NCI-H2196 treated with DMSO at 0.1 percent for 48 hours (cell line): ENCODE measurements around the gene HECW1.
"Not testable (repeated sequence)": the region's sequence is repeated elsewhere in the genome, so short reads cannot be mapped to it uniquely, and the experiment has no call there.

ENCODE experiments used
- DNase-seq: peaks from one replicate; lab custom pipeline; 2025; ENCODE audit not compliant: unreplicated experiment; lab: John Stamatoyannopoulos, UW

HECW1 gene

GRCh38 chr7:43345696-43346095, 233.2 kb downstream of the HECW1 start:
- DNase-seq: not testable (repeated sequence)

- no peak for DNase-seq
These were observed 239.2 kb downstream of the HECW1 start for GRCh38 chr7:43351683-43352082.

- DNase-seq: no peak
These were observed 241.5 kb downstream of the HECW1 start for GRCh38 chr7:43353902-43354301.

GRCh38 chr7:43362652-43363034, 250.2 kb downstream of the HECW1 start:
- DNase-seq: no peak

- DNase-seq: no peak
These were observed 250.8 kb downstream of the HECW1 start for GRCh38 chr7:43363035-43363791.

GRCh38 chr7:43364391-43364790, 251.9 kb downstream of the HECW1 start:
- no peak for DNase-seq

GRCh38 chr7:43372676-43373355, 260.4 kb downstream of the HECW1 start:
- DNase-seq: no peak

- no peak for DNase-seq
These were observed 264.9 kb downstream of the HECW1 start for GRCh38 chr7:43377196-43377960.

- no peak for DNase-seq
These were observed 266.8 kb downstream of the HECW1 start for GRCh38 chr7:43379210-43379609.

GRCh38 chr7:43384616-43385308, 272.3 kb downstream of the HECW1 start:
- DNase-seq: no peak

GRCh38 chr7:43385309-43385680, 272.8 kb downstream of the HECW1 start:
- no peak for DNase-seq

- no peak for DNase-seq
These were observed 273.4 kb downstream of the HECW1 start for GRCh38 chr7:43385856-43386255.

GRCh38 chr7:43387932-43388331, 275.5 kb downstream of the HECW1 start:
- no peak for DNase-seq

- no peak for DNase-seq
These were observed 278.1 kb downstream of the HECW1 start for GRCh38 chr7:43390576-43390975.

- no peak for DNase-seq
These were observed 279.1 kb downstream of the HECW1 start for GRCh38 chr7:43391518-43391917.

GRCh38 chr7:43392638-43393330, 280.3 kb downstream of the HECW1 start:
- DNase-seq: no peak

GRCh38 chr7:43394441-43395130, 282.1 kb downstream of the HECW1 start:
- no peak for DNase-seq

GRCh38 chr7:43395351-43395750, 282.9 kb downstream of the HECW1 start:
- DNase-seq: no peak

GRCh38 chr7:43396187-43396740, 283.8 kb downstream of the HECW1 start:
- DNase-seq: no peak

- DNase-seq: no peak
These were observed 286.4 kb downstream of the HECW1 start for GRCh38 chr7:43398831-43399230.
